DOHH2 (cell line): ENCODE data around the gene PHKA2.

Source experiments
- H3F3A ChIP-seq: fragments of 200-600 bp; sonication (generic), shearing (Covaris generic); 2 replicates; pipeline ENCODE4 v1.6.0; 2016; ENCODE audit warnings: antibody characterized with exemption, mild to moderate bottlenecking; ENCODE audit not compliant: control insufficient read depth, insufficient read depth
- H3K27ac ChIP-seq: fragments of 200-600 bp; sonication (generic); 2 replicates; pipeline ENCODE4 v1.5.1; 2014; ENCODE audit warnings: low read depth, mild to moderate bottlenecking, low read length, moderate library complexity
- H3K27me3 ChIP-seq: fragments of 200-600 bp; sonication (generic); 2 replicates; pipeline ENCODE4 v1.6.1; 2014; ENCODE audit warnings: mild to moderate bottlenecking, low read length, mixed read lengths; ENCODE audit not compliant: control insufficient read depth
- H3K36me3 ChIP-seq: fragments of 200-600 bp; sonication (generic); 2 replicates; pipeline ENCODE4 v1.6.1; 2014; ENCODE audit warnings: mild to moderate bottlenecking, low read length, moderate library complexity, mixed read lengths; ENCODE audit not compliant: control insufficient read depth
- H3K4me1 ChIP-seq: fragments of 200-600 bp; sonication (generic); 2 replicates; pipeline ENCODE4 v1.6.1; 2014; ENCODE audit warnings: mild to moderate bottlenecking, low read length, mixed read lengths; ENCODE audit not compliant: control insufficient read depth
- H3K4me2 ChIP-seq: fragments of 200-600 bp; sonication (generic); 2 replicates; pipeline ENCODE4 v1.6.0; 2014; ENCODE audit warnings: mild to moderate bottlenecking, low read length, moderate library complexity
- H3K4me3 ChIP-seq: fragments of 200-600 bp; sonication (generic); 2 replicates; pipeline ENCODE4 v1.5.1; 2014; ENCODE audit warnings: mild to moderate bottlenecking, low read length, mixed read lengths
- H3K79me2 ChIP-seq: fragments of 200-600 bp; sonication (generic); 2 replicates; pipeline ENCODE4 v1.6.1; 2014; ENCODE audit warnings: mild to moderate bottlenecking, low read length, mixed read lengths; ENCODE audit not compliant: control insufficient read depth
- H3K9me2 ChIP-seq: fragments of 200-600 bp; sonication (generic); replicated peaks from 2 replicates; pipeline ENCODE4 v1.6.1; 2014; ENCODE audit warnings: mild to moderate bottlenecking, low read length, mixed read lengths; ENCODE audit not compliant: control insufficient read depth
- H3K9me3 ChIP-seq: fragments of 200-600 bp; sonication (generic); 2 replicates; pipeline ENCODE4 v1.6.1; 2014; ENCODE audit warnings: antibody characterized with exemption, low read length, mixed read lengths; ENCODE audit not compliant: control insufficient read depth, insufficient read depth
- H4K20me1 ChIP-seq: fragments of 200-600 bp; sonication (generic); 2 replicates; pipeline ENCODE4 v1.6.0; 2014; ENCODE audit warnings: low read depth, mild to moderate bottlenecking, antibody characterized with exemption, low read length, moderate library complexity; ENCODE audit not compliant: control insufficient read depth, insufficient read depth
- CTCF ChIP-seq: fragments of 200-600 bp; sonication (generic); IDR thresholded peaks from one replicate; pipeline ENCODE4 v1.5.1; 2014; ENCODE audit warnings: antibody characterized with exemption, mild to moderate bottlenecking, low read depth, low read length; ENCODE audit not compliant: poor library complexity, severe bottlenecking
- EZH2phosphoT487 ChIP-seq: fragments of 200-600 bp; sonication (generic); IDR thresholded peaks from 2 replicates; pipeline ENCODE4 v1.6.1; 2017; ENCODE audit warnings: borderline replicate concordance, mild to moderate bottlenecking, antibody characterized with exemption, low read length, moderate library complexity, mixed read lengths

PHKA2 gene

GRCh38 chrX:18877469-18877868 lies 106.4 kb downstream of the PHKA2 start:
- H3K4me2 ChIP-seq: no peak overlapping the region
- no peak overlapping the region for H3K27ac ChIP-seq
- H3K4me1 ChIP-seq: no peaks in the 10 kb centered on the region
- H3F3A ChIP-seq: no peaks in the 10 kb centered on the region
- H4K20me1 ChIP-seq: no peaks in the 10 kb centered on the region
- no peaks in the 10 kb centered on the region for H3K9me3 ChIP-seq
- H3K36me3 ChIP-seq: no peaks in the 10 kb centered on the region
- H3K27me3 ChIP-seq: no peaks in the 10 kb centered on the region
- TF ChIP-seq CTCF (no peak), EZH2phosphoT487 (no peak)
- H3K79me2 ChIP-seq: no peaks in the 10 kb centered on the region
- no peak overlapping the region for H3K4me3 ChIP-seq
- H3K9me2 ChIP-seq: no peaks in the 10 kb centered on the region

- H3K9me2 ChIP-seq: no peaks in the 10 kb centered on the region
- no peaks in the 10 kb centered on the region for H3K36me3 ChIP-seq
- no peaks in the 10 kb centered on the region for H3K79me2 ChIP-seq
- no peak overlapping the region for H3K4me3 ChIP-seq
- no peaks in the 10 kb centered on the region for H3K4me1 ChIP-seq
- H3K27me3 ChIP-seq: no peaks in the 10 kb centered on the region
- no peak overlapping the region for H3K27ac ChIP-seq
- H3K4me2 ChIP-seq: no peak overlapping the region
- TF ChIP-seq EZH2phosphoT487 (no peak), CTCF (no peak)
- H3F3A ChIP-seq: no peaks in the 10 kb centered on the region
- H4K20me1 ChIP-seq: no peaks in the 10 kb centered on the region
- no peaks in the 10 kb centered on the region for H3K9me3 ChIP-seq
Observed at GRCh38 chrX:18875256-18875878, 108.5 kb downstream of the PHKA2 start.

GRCh38 chrX:18874560-18875255 lies 109.2 kb downstream of the PHKA2 start:
- Histone ChIP-seq H3K27ac (no peak overlapping the region), H3K9me3 (no peaks in the 10 kb centered on the region), H3K27me3 (no peaks in the 10 kb centered on the region), H4K20me1 (no peaks in the 10 kb centered on the region), H3K4me1 (no peaks in the 10 kb centered on the region), H3K79me2 (no peaks in the 10 kb centered on the region), H3K36me3 (no peaks in the 10 kb centered on the region), H3K4me3 (no peak overlapping the region), H3K4me2 (no peak overlapping the region), H3F3A (no peaks in the 10 kb centered on the region), H3K9me2 (no peaks in the 10 kb centered on the region)
- no peak for TF ChIP-seq CTCF
- TF ChIP-seq EZH2phosphoT487: no peak
